ENCODE results near the gene OXLD1. TPM values are rescaled to one million over a fixed set of nuclear protein-coding genes. Genes with fewer than 3 reads are reported as not detected.

The OXLD1 gene
- 20.0 TPM for polyA plus RNA-seq (2013, experiment 1 of 2; ENCODE audit: insufficient read length)
- 23.8 TPM for polyA plus RNA-seq (2013, experiment 2 of 2; ENCODE audit: insufficient read length)

DNA sequence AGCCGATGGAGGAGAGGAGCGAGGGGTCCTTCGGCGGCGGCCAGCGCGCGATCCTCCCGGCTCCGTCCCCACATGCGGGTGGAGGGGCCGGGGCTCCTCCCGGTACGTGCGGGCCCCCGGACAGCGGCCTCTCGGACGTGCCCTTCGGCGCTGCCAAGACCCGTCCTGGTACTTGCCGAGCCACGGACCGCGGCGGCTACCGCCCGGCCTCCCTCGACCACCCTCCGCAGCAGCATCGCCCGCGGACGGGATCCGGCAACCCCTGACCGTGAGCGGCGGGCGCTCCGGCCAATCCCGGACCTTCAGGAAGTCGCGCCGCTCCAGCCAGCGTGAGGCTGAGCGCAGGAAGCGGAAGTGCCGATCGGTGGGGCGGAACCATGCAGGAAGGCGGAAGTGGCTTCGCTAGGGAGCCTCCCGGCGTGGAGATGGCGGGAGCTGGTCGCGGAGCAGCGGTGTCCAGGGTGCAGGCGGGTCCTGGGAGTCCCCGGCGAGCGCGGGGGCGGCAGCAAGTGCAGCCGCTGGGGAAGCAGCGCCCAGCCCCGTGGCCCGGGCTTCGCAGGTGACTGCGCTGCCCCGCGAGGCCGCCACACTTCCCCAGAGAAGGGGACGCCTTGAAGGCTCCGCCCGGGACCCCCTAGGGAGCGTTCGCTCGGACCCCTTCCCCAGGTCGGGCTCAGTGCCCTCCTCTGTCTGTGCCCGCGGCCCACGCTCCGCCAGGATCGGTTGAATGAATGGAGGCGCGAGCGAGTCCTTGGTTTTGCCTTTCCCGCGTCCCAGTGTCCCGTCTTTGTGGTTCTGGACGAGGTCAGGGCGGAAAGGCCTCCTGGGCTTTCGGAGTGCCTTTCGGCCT, at the start of gene OXLD1, which contains the start of gene CCDC137:
OXLD1 (minus strand) TSS at position 264 of the 850 bp plus-strand sequence; CDS start at position 236, 28 bp downstream.
CCDC137 (plus strand) TSS at position 396 of the 850 bp plus-strand sequence; CDS start at position 426, 30 bp downstream.
- DNase-seq, result peak; percentile 97

DNA sequence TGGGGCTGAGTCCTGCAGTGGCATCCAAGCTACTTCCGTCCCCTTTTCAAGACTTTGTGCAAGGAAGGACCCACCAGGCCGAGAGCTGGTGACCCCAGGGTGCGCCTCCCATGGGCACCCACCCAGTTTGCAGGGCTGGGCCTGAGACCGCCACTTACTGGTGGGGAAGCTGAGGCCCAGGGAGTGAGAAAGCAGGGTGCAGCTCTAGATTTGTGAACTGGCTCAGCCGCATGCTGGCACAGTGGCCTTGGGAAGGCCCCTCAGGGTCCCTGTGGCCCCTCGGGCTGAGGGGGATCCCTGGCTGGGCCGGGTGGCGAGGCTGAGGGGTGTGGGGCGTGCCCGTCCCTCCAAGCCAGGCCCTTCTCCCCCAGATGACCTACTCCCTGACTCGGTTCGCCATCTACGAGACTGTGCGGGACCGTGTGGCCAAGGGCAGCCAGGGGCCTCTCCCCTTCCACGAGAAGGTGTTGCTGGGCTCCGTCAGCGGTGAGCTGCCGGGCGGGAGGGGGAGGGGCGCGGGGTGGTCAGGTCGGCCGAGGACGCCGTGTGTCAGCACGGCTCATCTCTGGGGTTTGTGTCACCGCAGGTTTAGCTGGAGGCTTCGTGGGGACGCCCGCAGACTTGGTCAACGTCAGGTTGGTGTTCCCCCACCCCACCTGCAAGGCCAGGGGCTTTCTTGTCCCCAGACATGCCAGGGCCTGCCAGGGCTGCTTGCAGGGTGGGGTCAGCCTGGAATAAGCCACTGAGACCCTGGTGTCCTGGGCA, 48.9 kb upstream of the OXLD1 start:
- DNase-seq, result no peak

DNA sequence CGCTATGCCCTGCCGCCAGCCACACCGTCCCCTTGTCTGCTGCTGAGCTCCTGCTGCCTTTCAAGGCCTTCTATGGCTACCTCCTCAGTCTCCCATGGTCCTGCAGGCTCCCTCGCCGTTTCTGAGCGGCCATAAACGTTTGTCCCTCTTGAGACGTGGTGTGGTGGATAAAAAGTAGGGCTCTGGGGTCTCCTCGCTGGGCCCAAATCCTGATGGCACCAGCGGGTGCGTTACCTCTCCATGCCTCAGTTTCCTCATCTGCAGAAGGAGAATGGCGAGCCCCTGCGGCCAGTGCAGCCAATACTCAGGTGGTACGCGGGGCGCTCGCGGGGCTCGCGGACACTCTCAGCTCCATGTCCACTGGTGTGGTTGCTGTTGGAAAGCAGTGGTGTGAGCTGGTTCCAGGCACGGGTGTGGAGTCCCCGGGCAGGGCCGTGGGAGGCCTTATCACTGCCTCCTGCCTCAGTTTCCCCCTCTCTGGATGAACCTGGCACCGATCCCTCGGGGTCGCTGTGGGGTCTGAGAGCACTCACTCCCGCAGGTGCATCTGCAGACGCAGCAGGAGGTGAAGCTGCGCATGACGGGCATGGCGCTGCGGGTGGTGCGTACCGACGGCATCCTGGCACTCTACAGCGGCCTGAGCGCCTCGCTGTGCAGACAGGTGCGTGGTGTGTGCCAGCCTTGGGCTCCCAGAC, 48.2 kb upstream of the OXLD1 start:
- DNase-seq, result no peak

DNA sequence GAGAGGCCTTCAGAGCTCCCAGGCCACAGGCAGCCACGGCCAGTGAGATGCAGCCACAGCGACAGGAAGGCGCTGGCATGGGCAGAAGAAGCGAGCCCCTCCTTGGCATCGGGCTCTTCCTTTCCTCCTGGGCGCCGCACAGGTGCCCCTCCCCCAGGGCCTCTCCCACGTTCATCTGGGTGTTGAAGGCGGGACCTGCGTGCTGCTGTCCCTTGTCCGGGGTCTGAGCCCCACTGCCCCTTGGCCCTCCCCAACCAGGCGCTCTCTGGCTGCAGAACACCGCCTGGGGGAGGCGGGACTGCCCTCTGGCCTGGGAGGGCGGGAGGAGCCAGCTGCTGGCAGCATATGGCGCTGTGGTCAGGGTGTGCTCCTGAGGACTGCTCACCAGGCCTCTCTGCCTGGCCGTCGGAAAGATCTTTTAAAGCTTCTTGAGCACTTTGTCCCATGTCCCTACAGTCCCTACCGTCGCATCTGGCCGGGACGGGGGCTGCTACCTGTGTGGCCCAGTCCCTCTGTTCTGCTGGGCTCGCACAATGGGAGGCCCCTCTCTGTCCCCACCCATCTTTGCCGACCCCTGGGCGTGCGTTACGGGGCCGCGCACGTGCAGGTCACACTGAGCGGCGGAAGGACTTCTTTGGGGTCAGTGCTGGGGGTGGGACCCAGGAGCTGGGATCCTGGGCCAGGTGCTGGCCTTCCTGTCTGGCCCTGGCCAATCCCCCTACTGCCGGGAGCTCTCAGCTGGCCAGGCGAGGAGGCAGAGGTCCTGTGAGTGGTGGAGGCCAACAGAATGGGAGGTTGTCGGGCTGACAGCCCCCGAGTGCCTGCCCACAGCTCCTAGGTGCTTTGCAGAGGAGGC, 47.4 kb upstream of the OXLD1 start:
- no peak for DNase-seq

DNA sequence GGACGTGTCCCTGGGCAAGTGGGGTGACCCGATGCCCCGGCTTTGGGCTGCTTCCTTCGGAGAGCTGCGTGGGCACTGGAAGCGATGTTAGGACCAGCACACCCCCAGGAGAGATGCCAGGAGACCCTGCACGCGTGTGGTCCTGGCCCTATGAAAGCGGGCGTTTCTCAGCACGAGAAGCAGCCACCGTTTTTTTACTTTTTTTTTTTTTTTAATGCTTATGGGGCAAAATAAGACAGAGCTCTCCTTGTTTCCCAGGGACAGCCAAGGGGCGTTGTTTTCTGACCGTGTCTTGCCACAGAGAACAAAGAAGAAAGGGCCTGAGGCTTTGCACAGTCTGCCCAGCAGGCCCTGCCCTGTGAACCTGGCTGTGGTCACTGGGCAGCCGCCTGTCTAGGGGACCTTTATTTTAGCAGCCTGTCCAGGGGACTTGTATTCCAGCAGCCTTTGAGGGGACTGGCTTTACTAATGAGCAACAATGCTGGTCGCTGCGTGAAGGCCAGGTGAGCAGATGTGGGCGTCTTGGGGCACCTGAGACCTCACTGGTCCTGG, 46.7 kb upstream of the OXLD1 start:
- no peak for DNase-seq

DNA sequence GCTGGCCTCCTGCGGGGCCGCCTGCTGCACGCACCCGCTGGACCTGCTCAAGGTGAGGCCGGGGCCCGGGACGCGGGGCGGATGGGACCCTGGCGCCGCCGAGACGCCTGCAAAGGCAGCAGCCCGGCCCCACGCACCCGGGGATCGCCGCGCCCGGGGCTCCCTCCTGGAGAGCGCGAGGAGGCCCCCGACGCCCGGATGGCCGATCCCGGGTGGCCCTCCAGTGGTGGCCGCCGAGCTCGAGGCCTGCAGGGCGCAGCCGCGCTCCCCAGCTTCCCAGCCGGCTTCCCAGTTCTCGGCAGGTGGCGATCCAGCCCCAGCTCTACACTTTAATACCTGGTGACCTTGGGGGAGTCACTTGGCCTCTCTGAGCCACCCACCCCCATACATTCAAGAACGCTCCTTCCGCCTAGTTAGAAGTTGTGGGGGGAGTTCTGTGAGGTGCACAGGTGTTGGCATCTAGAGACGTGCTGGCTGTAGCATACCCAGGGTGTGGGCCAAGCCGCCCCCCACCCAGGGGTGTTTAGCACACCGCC, 46.1 kb upstream of the OXLD1 start:
- DNase-seq, result peak; percentile 10

DNA sequence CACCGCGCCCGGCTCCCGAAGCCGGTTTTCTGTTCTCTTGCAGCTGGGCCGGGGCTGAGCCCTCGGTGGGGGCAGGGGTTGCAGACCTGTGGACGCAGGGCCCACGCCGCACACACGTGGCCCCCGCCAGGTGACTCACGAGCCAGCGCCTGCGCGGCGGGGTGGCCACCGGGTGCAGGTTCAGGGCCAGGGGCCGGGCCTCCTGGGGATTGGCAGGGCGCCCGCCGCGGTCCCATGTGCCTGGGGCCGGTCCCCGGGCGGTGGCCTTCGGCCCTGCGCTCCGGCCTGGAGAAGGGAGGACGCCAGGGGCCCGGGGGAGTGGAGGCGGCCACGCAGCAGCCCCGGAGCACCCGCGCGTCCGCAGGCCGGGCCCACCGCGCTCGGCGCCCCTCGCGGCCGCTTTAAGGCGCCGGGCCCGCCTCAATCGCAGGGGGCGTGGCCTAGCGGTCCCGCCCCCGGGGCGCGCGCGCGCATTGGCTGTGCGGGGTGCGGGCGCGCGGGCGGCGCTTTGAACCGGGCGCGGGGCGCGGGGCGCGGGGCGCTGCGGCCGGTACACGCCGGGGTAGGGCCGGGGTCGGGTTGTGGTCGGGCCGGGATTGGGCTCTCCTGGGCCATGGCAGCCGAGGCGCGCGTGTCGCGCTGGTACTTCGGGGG, 45.5 kb upstream of the OXLD1 start, which contains the start of gene SLC25A10:
SLC25A10 (plus strand) TSS at position 471 of the 654 bp plus-strand sequence; CDS start at position 614, 143 bp downstream.
- peak; percentile 74 for DNase-seq

DNA sequence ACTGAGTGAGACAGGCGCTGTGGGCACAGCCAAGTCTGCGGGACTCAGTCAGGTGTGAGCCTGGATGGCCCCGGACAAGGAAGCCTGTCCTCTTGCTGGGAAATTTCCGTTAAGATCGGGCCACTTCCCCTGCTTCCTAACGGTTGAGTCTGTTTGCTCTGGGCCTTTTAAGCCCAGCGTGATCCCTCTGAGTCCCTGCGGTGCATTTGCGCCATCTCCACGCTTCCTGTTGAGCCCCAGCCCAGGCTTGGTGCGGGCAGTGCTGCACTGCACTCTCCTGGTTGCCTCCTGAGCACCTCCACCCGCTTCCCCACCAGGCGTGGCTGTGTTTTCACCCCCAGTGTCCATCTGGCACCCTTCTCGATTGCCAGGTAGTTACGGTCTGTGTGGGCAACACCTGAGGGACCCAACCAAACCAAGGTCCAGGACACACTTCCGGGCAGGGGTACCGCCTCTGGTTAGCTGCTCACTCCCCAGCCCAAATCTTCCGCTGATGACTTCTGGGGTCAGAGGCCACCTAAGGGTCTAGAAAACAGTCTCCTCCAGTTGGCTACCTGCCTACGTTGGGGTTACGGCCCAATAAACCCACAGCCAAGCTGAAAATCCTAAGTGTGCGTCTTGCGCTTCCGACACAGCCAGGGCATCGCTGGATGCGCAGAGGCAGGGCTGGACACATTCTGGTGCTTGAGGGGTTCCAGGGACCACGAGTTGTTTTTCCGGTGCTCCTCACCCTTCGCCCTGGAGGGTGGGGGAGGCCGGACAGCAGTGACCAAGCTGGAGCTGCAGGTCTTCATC, 44.3 kb upstream of the OXLD1 start:
- DNase-seq, result no peak

DNA sequence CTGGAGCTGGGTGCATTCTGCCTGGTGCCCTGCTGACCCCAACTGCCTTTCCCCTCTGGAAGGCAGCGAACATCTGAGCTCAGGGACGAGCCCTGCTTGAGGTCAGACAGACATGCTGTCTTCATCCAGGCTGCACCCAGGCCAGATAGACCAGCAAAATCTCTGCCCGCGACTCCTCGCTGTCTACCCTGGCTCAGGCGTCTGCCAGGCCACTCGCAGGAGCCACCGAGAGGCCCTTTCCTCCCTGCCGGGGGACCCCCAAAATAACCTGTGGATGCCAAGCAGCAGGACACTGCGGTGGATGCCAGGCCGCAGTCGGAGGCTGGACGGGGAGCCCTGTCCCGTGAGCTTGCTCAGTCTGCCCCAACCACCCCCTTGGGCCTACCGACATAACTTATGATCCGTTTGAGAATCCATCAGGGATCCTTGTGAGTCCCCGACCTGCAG, 42.4 kb upstream of the OXLD1 start:
- DNase-seq, result no peak

DNA sequence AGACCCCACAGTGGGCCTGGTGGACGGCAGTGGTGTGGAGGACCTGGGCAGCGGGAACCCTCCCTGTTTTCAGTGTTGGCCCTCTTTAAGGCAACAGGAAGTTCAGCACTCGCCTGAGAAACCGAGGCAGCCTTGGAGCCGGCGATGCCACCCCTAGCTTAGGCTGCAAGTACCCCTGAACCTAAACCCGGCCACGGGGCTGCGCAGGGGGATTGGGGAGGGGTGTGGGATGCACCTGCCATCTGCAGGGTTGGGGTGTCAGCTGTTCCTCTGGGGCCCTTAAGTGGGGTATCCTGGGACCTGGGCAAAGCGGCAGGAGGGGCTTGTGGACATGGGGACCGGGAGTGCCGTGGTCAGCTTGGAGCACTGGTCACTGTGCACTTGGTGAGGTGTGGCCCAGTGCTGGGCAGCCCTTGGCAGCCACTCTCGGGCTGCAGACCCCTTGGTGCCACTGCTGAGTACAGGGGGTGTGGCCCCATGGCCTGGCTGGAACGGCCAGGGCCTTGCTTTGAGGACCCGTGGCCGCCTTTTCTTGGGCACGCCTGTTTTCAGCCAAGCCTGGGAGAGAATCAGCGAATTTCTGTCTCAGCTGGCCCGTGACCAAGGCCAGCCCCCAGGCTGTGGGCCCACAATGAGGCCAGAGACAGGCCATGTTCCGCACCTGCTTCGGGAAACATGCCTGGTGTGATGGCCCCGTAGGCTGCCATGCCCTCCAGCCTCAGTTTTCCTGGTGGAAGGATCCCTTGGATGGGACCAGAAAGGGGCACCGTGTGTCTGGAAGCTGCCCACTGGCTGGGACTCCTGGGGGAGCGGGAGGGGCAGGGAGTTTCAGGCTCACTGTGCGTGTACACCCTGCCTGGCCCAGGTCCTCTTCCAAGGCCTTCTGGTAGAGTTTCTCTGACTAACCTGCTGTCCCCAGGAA, 41.6 kb upstream of the OXLD1 start:
- no peak for DNase-seq

DNA sequence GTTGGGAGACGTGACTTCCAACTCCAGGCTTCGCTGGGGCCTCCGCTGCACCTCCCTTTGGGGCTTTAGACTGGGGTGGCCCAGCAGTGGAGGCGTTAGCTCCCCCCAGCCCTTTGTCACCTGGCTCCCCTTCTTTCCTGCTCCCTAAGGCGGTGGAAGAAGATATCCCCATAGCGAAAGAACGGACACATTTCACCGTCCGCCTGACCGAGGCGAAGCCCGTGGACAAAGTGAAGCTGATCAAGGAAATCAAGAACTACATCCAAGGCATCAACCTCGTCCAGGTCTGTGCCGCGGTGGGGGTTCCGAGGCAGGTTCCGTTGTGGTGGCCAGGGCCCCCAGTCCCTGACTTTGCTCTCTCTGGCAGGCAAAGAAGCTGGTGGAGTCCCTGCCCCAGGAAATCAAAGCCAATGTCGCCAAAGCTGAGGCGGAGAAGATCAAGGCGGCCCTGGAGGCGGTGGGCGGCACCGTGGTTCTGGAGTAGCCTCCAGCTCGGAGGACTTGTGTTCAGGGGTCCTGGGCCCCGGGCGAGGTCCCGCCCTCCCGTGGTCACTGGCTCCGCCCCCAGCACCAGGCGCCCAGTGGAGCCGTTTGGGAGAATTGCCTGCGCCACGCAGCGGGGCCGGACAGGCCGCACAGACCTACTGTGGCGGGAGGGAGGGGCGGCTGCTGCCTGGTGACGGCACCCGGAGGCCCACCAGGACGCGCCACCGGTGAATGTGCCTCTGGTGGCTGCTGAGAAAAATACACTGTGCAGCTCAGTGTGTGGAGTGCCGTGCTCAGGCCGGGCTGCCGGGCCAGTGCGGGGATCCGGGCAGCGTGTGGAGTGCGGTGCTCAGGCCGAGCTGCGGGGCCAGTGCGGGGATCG, 40.6 kb upstream of the OXLD1 start:
- DNase-seq, result no peak

DNA sequence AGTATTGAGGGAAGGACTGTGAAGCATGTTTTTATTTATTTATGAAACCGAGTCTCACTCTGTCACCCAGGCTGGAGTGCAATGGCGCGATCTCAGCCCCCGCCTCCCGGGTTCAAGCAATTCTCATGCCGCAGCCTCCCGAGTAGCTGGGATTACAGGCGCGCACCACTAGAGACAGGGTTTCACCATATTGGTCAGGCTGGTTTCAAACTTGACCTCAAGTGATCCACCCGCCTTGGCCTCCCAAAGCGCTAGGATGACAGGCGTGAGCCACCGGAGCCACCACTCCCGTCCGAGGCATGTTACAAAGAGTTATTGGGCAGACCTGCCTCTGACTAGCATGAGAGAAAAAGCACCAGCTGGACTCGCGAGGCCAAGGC, 39.8 kb upstream of the OXLD1 start:
- no peak for DNase-seq

DNA sequence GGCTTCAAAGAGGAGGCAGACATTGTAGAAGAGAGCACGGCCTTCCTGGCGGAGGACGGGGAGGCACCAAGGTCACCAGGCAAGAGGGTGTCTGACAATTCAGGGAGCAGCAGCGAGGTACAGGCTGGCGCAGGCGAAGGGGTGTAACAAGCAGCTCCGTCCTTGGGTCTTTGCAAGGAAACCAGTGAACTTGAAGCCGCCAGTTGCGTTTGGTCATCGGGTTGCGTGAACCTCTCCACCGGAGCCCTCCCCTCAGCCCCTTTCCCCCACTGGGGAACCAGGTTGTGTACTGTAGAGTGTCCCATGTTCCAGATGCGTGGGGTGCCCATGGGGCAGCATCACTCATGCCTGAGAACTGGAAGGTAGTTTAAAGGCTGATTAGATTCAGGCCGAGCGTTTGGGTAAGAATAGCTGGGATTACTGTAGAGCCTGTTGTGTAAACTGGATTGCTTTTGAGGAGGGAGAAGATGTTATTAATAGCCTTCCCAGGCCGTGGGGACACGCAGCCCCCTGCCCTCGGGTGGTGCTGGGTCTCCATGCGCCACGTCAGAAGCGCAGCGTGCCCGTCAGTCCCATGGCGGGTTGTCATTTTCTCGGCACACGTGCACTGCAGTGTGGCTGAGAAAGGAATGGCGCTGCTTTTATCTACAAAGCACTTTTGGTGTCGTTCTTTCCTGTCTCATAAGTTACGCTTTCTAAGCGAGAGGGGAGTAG, 39.3 kb upstream of the OXLD1 start:
- DNase-seq, result no peak

DNA sequence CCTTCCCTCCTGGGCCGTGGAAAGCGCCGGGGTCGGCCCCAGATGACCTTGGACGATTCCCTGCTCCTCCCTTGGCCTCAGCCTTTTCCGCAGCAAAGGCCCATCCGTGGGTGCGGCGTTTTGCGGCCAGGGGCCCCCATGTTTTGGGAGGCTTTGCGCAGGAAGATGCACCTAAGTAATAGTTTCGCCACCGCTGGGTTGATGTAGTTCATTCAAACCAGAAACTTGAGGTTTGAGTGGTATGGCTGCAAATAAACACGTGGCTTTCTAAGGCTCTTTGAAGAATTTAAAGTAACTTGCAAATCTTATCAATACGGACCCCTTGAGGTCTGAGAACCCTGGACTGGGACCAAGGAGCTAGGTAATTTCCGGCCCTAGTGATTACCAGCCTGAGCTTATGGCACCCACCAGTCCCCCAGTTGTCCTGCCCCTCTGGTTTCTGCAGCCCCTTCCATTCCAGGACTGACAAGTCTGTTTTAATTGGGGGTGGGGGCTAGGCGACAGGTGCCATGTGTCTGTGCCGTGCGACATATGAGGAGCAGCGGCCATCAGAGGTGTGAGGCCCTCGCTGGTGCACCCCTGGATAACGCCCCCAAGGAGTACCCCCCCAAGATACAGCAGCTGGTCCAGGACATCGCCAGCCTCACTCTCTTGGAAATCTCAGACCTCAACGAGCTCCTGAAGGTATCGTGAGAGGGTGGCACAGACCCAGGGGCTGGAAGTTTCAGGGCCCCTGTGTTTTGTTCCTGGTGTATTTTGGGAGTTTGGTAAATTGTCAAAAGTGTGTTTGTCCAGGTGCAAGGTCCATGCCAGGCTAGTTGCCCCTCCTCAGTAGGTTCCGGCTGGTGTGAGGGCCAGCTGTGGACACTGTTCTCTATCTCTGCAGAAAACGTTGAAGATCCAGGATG, 37.6 kb upstream of the OXLD1 start:
- no peak for DNase-seq

DNA sequence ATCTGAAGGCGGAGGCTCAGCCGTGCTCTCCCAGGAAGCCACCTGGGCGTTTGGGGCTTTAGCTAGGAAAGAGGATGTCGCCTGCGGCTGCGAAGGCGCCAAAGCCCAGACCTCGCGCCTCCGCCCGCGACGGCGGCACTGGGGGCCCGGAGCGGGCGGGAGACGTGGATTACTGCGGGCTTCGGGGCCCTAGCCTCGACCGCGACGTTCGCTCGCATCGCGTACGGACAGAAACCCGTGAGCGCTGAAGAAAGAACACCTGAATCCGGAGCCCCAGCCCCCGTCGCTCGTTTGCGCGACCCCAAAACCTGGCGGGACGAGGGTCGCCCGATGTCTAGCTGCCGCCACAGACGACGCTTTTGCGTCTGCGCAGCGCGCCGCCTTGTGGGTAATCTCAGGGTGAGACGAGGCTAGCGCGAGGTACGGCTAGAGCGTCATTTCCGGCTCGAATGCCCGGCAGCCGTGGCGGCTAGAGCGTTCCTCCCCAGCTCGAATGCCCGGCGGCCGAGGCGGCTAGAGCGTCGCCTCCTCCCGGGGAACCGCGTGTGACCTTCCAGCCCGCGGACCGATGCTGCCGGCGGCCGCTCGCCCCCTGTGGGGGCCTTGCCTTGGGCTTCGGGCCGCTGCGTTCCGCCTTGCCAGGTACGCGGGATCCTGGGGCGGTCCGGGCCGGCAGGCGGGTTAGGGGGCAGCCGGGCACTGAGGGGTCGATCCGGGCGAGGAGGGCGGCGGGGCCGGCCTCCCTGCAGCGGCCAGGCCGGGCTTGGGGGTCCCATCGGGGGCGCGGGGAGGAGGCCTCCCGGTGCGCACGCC, 36.7 kb upstream of the OXLD1 start, which contains the start of gene MRPL12:
MRPL12 (plus strand) TSS at position 434 of the 813 bp plus-strand sequence; CDS start at position 569, 135 bp downstream.
- peak; percentile 89 for DNase-seq

All from fibroblast of skin of abdomen (primary cell).